NT2/D1 (cell line): ENCODE results near the gene GPR161.

Experiments used
- SUZ12 ChIP-seq: IDR thresholded peaks from 2 replicates; pipeline ENCODE4 v1.6.1; 2011; ENCODE audit not compliant: insufficient read length, insufficient read depth; ENCODE audit errors: extremely low read depth
- ZNF274 ChIP-seq: IDR thresholded peaks from 2 replicates; pipeline ENCODE4 v1.6.1; 2011; ENCODE audit warnings: mild to moderate bottlenecking, low read depth, low read length

DNA sequence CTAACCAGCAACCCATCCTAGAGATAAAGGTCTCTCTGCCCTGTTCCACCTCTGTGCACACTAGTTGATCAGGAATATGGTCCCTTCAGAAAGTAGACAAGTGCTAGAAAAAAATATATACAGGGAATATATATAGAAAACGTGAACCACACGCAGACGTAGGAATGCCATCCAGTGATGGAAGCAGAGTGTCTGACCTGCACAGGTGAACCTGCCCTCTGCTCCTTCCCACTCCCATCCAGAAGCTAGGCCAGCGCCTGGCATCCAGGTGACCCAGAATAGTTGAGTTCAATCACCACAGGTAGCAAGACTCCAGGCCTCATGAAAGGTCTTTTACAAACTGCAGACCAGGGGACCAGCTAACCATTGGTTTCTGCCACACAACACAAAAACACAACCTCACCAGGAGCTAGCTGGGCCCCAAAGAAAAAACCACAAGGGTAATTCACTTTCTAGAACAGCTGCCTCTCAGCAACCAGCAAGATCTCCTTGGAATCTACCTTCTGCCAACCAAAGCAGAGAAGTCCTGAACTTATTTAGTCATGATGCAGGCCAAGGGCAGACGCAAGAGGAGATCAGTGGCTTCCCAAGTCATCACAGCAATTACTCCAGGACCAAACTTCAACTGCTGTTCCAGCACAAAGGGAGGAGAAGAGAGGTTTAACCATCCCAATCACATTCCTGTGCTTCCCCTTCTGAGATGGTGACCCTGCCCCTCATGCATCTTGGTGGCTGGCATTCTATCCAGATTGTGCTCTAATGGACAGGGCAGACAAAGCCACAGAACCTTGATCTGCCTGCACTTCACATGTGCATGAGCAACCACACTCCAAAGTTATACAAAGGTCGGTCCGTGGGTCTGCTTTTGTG, 53.0 kb downstream of the GPR161 start:
- TF ChIP-seq ZNF274 (no peak), SUZ12 (no peak)
